H1 (cell line): ENCODE data around the gene LMBR1.

Experiments
- ATF3 ChIP-seq: IDR thresholded peaks from 2 replicates; pipeline ENCODE4 v1.6.1; 2011; ENCODE audit warnings: low read depth, mild to moderate bottlenecking, low read length; ENCODE audit not compliant: insufficient read depth
- POLR2A ChIP-seq, 2 experiments: IDR thresholded peaks; 1 replicate in 1 of 2; 2 replicates in 1 of 2; pipeline ENCODE4 v1.6.1; 2011; ENCODE audit warnings: low read depth in 2 of 2, low read length in 2 of 2, mild to moderate bottlenecking in 2 of 2; ENCODE audit errors: control extremely low read depth in 1 of 2
- TAF1 ChIP-seq: IDR thresholded peaks from 2 replicates; pipeline ENCODE4 v1.6.1; 2011; ENCODE audit warnings: mild to moderate bottlenecking, low read depth, low read length
- ZNF274 ChIP-seq: IDR thresholded peaks from 2 replicates; pipeline ENCODE4 v1.7.0; 2012; ENCODE audit warnings: low read length, borderline replicate concordance; ENCODE audit errors: extremely low read depth

GRCh38 chr7:156889746-156890145, 3.2 kb downstream of the LMBR1 start:
- TF ChIP-seq ZNF274 (no peak), TAF1 (no peak), POLR2A (IDR thresholded peaks at IDR 0.05; ENCODE audit: control extremely low read depth in 1 of 2, low read depth in 2 of 2, low read length in 2 of 2) (no peak), ATF3 (no peak)
